Measurements from ENCODE around the gene BORCS5. TPM values are rescaled to one million over a fixed set of nuclear protein-coding genes. Genes with fewer than 3 reads are reported as not detected.
"Not testable (repeated sequence)": the region's sequence is repeated elsewhere in the genome, so short reads cannot be mapped to it uniquely, and the experiment has no call there.

Gene BORCS5
- total RNA-seq, 1 donor from 2014 or later, result 12.7 TPM

GRCh38 chr12:12406762-12407161, 49.9 kb downstream of the BORCS5 start:
- Histone ChIP-seq H3K27me3 (ENCODE audit: control insufficient read depth, insufficient read depth, low read length) (no peaks in the 10 kb centered on the region), H3K4me3 (ENCODE audit: low read depth, low read length) (no peak overlapping the region), H3K36me3 (ENCODE audit: control insufficient read depth, insufficient read depth, low read length) (no peaks in the 10 kb centered on the region)
- TF ChIP-seq CTCF (IDR thresholded peaks at IDR 0.05; ENCODE audit: insufficient read depth, low read length, poor library complexity, severe bottlenecking), result no peak
- DNase-seq (ENCODE audit: low read depth), result no peak

GRCh38 chr12:12408265-12408690, 51.4 kb downstream of the BORCS5 start:
- no peak for DNase-seq (ENCODE audit: low read depth)
- no peaks in the 10 kb centered on the region for H3K27me3 ChIP-seq (ENCODE audit: control insufficient read depth, insufficient read depth, low read length)
- H3K4me3 ChIP-seq (ENCODE audit: low read depth, low read length), result no peak overlapping the region
- no peaks in the 10 kb centered on the region for H3K36me3 ChIP-seq (ENCODE audit: control insufficient read depth, insufficient read depth, low read length)
- no peak for TF ChIP-seq CTCF (IDR thresholded peaks at IDR 0.05; ENCODE audit: insufficient read depth, low read length, poor library complexity, severe bottlenecking)

- H3K36me3 ChIP-seq (ENCODE audit: control insufficient read depth, insufficient read depth, low read length); DNase-seq (ENCODE audit: low read depth); H3K4me3 ChIP-seq (ENCODE audit: low read depth, low read length); H3K27me3 ChIP-seq (ENCODE audit: control insufficient read depth, insufficient read depth, low read length): not testable (repeated sequence)
These were observed 52.5 kb downstream of the BORCS5 start for GRCh38 chr12:12409337-12409736.

GRCh38 chr12:12415886-12416285, 59.0 kb downstream of the BORCS5 start:
- Histone ChIP-seq H3K36me3 (ENCODE audit: control insufficient read depth, insufficient read depth, low read length) (no peaks in the 10 kb centered on the region), H3K27me3 (ENCODE audit: control insufficient read depth, insufficient read depth, low read length) (no peaks in the 10 kb centered on the region), H3K4me3 (ENCODE audit: low read depth, low read length) (no peak overlapping the region)
- no peak for DNase-seq (ENCODE audit: low read depth)
- no peak for TF ChIP-seq CTCF (IDR thresholded peaks at IDR 0.05; ENCODE audit: insufficient read depth, low read length, poor library complexity, severe bottlenecking)

- not testable (repeated sequence) for H3K4me3 ChIP-seq (ENCODE audit: low read depth, low read length); DNase-seq (ENCODE audit: low read depth); H3K27me3 ChIP-seq (ENCODE audit: control insufficient read depth, insufficient read depth, low read length); H3K36me3 ChIP-seq (ENCODE audit: control insufficient read depth, insufficient read depth, low read length)
These were observed 62.3 kb downstream of the BORCS5 start for GRCh38 chr12:12419165-12419564.

- H3K27me3 ChIP-seq (ENCODE audit: control insufficient read depth, insufficient read depth, low read length), result no peaks in the 10 kb centered on the region
- no peaks in the 10 kb centered on the region for H3K36me3 ChIP-seq (ENCODE audit: control insufficient read depth, insufficient read depth, low read length)
- no peak for TF ChIP-seq CTCF (IDR thresholded peaks at IDR 0.05; ENCODE audit: insufficient read depth, low read length, poor library complexity, severe bottlenecking)
These were observed 66.5 kb downstream of the BORCS5 start for GRCh38 chr12:12423367-12423766.

GRCh38 chr12:12425001-12425400, 68.1 kb downstream of the BORCS5 start:
- H3K36me3 ChIP-seq (ENCODE audit: control insufficient read depth, insufficient read depth, low read length), result no peaks in the 10 kb centered on the region
- no peak overlapping the region for H3K4me3 ChIP-seq (ENCODE audit: low read depth, low read length)
- no peaks in the 10 kb centered on the region for H3K27me3 ChIP-seq (ENCODE audit: control insufficient read depth, insufficient read depth, low read length)
- TF ChIP-seq CTCF (IDR thresholded peaks at IDR 0.05; ENCODE audit: insufficient read depth, low read length, poor library complexity, severe bottlenecking), result no peak
- no peak for DNase-seq (ENCODE audit: low read depth)

More at GRCh38 chr12:12423367-12423766, 66.5 kb downstream of the BORCS5 start:
- no peak overlapping the region for H3K4me3 ChIP-seq (ENCODE audit: low read depth, low read length)
- DNase-seq (ENCODE audit: low read depth), result no peak
